Measurements from ENCODE around the gene STAT1. TPM values are rescaled to one million over a fixed set of nuclear protein-coding genes. Genes with fewer than 3 reads are reported as not detected.

Gene STAT1
- total RNA-seq, 1 donor from 2014 or later: 264 TPM

DNA sequence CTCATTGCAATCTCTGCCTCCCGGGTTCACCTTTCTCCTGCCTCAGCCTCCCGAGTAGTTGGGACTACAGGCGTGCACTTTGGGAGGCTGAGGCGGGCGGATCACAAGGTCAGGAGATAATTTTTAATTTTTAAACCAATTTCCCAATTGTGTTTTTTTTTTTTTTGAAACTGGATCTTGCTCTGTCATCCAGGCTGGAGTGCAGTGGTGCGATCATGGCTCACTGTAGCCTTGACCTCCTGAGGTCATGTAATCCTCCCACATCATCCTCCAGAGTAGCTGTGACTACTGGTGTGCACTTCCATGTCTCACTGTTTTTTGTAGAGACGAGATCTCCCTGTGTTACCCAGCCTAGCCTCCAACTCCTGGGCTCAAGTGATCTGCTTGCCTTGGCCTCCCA is 84.1 kb downstream of the STAT1 start:
- Mint-ChIP-seq H3K27ac (no peak overlapping the region), H3K4me3 (ENCODE audit: low read depth) (no peak overlapping the region), H3K9me3 (ENCODE audit: low read depth) (no peaks in the 10 kb centered on the region), H3K4me1 (ENCODE audit: low read depth) (peaks cover 4% of the 10 kb centered on the region), H3K36me3 (ENCODE audit: insufficient read depth) (peaks cover 23% of the 10 kb centered on the region), H3K27me3 (no peaks in the 10 kb centered on the region)
- DNase-seq (ENCODE audit: low spot score, unreplicated experiment): no peak
- TF ChIP-seq, protein P1, sequence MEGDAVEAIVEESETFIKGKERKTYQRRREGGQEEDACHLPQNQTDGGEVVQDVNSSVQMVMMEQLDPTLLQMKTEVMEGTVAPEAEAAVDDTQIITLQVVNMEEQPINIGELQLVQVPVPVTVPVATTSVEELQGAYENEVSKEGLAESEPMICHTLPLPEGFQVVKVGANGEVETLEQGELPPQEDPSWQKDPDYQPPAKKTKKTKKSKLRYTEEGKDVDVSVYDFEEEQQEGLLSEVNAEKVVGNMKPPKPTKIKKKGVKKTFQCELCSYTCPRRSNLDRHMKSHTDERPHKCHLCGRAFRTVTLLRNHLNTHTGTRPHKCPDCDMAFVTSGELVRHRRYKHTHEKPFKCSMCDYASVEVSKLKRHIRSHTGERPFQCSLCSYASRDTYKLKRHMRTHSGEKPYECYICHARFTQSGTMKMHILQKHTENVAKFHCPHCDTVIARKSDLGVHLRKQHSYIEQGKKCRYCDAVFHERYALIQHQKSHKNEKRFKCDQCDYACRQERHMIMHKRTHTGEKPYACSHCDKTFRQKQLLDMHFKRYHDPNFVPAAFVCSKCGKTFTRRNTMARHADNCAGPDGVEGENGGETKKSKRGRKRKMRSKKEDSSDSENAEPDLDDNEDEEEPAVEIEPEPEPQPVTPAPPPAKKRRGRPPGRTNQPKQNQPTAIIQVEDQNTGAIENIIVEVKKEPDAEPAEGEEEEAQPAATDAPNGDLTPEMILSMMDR (IDR thresholded peaks at IDR 0.05; ENCODE audit: unreplicated experiment): no peak

GRCh38 chr2:190927301-190927700 is 86.7 kb downstream of the STAT1 start:
- no peak for DNase-seq (ENCODE audit: low spot score, unreplicated experiment)
- Mint-ChIP-seq H3K27me3 (no peaks in the 10 kb centered on the region), H3K9me3 (ENCODE audit: low read depth) (peaks cover 6% of the 10 kb centered on the region), H3K36me3 (ENCODE audit: insufficient read depth) (peaks cover 34% of the 10 kb centered on the region), H3K4me3 (ENCODE audit: low read depth) (no peak overlapping the region), H3K4me1 (ENCODE audit: low read depth) (peaks cover 11% of the 10 kb centered on the region), H3K27ac (no peak overlapping the region)
- TF ChIP-seq, protein P1 (IDR thresholded peaks at IDR 0.05; ENCODE audit: unreplicated experiment): no peak

- no peaks in the 10 kb centered on the region for H3K27me3 Mint-ChIP-seq
- H3K4me1 Mint-ChIP-seq (ENCODE audit: low read depth): peaks cover 11% of the 10 kb centered on the region
- H3K9me3 Mint-ChIP-seq (ENCODE audit: low read depth): peaks cover 6% of the 10 kb centered on the region
- no peak for DNase-seq (ENCODE audit: low spot score, unreplicated experiment)
- H3K36me3 Mint-ChIP-seq (ENCODE audit: insufficient read depth): peaks cover 35% of the 10 kb centered on the region
- TF ChIP-seq, protein P1 (IDR thresholded peaks at IDR 0.05; ENCODE audit: unreplicated experiment): no peak
- no peak overlapping the region for H3K27ac Mint-ChIP-seq
- H3K4me3 Mint-ChIP-seq (ENCODE audit: low read depth): no peak overlapping the region
Observed at GRCh38 chr2:190922376-190922775, 91.6 kb downstream of the STAT1 start.

- Mint-ChIP-seq H3K4me1 (ENCODE audit: low read depth) (peaks cover 8% of the 10 kb centered on the region), H3K27me3 (no peaks in the 10 kb centered on the region), H3K4me3 (ENCODE audit: low read depth) (no peak overlapping the region), H3K36me3 (ENCODE audit: insufficient read depth) (peaks cover 38% of the 10 kb centered on the region), H3K27ac (no peak overlapping the region), H3K9me3 (ENCODE audit: low read depth) (peaks cover 6% of the 10 kb centered on the region)
- TF ChIP-seq, protein P1 (IDR thresholded peaks at IDR 0.05; ENCODE audit: unreplicated experiment): no peak
- DNase-seq (ENCODE audit: low spot score, unreplicated experiment): no peak
Observed at GRCh38 chr2:190920085-190920484, 93.9 kb downstream of the STAT1 start.

Other genes starting within 250 kb of the STAT1 start
- gene GLS, start 133.3 kb downstream of the STAT1 start, total RNA-seq: 116 and 128 TPM in 2 replicates
- 18.8 and 23.4 TPM in 2 replicates for gene STAT4, start 136.8 kb upstream of the STAT1 start, total RNA-seq
- gene MYO1B, start 231.2 kb upstream of the STAT1 start, total RNA-seq: 157 and 158 TPM in 2 replicates